Activated CD8-positive, alpha-beta T cell treated with anti-CD3 and anti-CD28 coated beads for 36 hours (primary cell): ENCODE data around the gene TMEM144. TPM values are rescaled to one million over a fixed set of nuclear protein-coding genes. Genes with fewer than 3 reads are reported as not detected.

Experiments used
- ATAC-seq: fragments of 200-7000 bp; cut with Tn5 transposase; one replicate; pipeline ENCODE4 v1.10.0; 2021; ENCODE audit warnings: mild to moderate bottlenecking, moderate library complexity
- CTCF ChIA-PET: fragments of 350-600 bp; sonication (Branson Sonifier 250); formaldehyde crosslinking; loops from one replicate; lab custom pipeline; 2021; ENCODE audit warnings: antibody characterized with exemption; lab: Charles Lee
- POLR2A ChIA-PET: fragments of 350-600 bp; sonication (Branson Sonifier 250); formaldehyde crosslinking; loops from one replicate; lab custom pipeline; 2021; ENCODE audit warnings: antibody characterized with exemption; lab: Charles Lee
- DNase-seq: peaks from one replicate; pipeline ENCODE4 v3.0.0-alpha.2; 2020
- H3K27ac Mint-ChIP-seq: one replicate; pipeline ENCODE4 v1.8.0; 2021; ENCODE audit warnings: mild to moderate bottlenecking, mixed read lengths
- H3K27me3 Mint-ChIP-seq: one replicate; pipeline ENCODE4 v1.8.0; 2021; ENCODE audit warnings: mixed read lengths
- H3K36me3 Mint-ChIP-seq: one replicate; pipeline ENCODE4 v1.8.0; 2021; ENCODE audit warnings: low read depth, mixed read lengths
- H3K4me1 Mint-ChIP-seq: one replicate; pipeline ENCODE4 v1.8.0; 2021; ENCODE audit warnings: low read depth, mixed read lengths
- H3K4me3 Mint-ChIP-seq: one replicate; pipeline ENCODE4 v1.8.0; 2021; ENCODE audit warnings: mild to moderate bottlenecking, moderate library complexity, mixed read lengths
- H3K9me3 Mint-ChIP-seq: one replicate; pipeline ENCODE4 v1.8.0; 2021; ENCODE audit warnings: mixed read lengths
- CTCF ChIP-seq: fragments of 200-600 bp; IDR thresholded peaks from one replicate; pipeline ENCODE4 v1.8.0; 2022; ENCODE audit warnings: antibody characterized with exemption, mild to moderate bottlenecking
- intact Hi-C: fragments of 100-400 bp; cut with micrococcal nuclease; formaldehyde crosslinking; loops from one replicate; pipeline ENCODE4 v1.10.0; 2022
- total RNA-seq, 2 experiments: library from RNA; stranded (reverse); gene quantifications; one replicate each; pipeline ENCODE4 v1.2.3, GENCODE V29; 2021

TMEM144 gene
- total RNA-seq, 2 experiments from 2014 or later = 0.09 TPM; not detected in 1

- Mint-ChIP-seq H3K27me3 (no peaks in the 10 kb centered on the region), H3K27ac (no peak overlapping the region), H3K4me3 (no peak overlapping the region), H3K36me3 (no peaks in the 10 kb centered on the region), H3K4me1 (no peaks in the 10 kb centered on the region), H3K9me3 (no peaks in the 10 kb centered on the region)
- no peak for ATAC-seq
- POLR2A ChIA-PET = interaction anchor here (1.3 kb wide), 1 partner anchor 81 kb away, joined by 3 read pairs; no protein-coding TSS in a partner anchor
- CTCF ChIA-PET = no interaction called here
- no peak for DNase-seq
- TF ChIP-seq CTCF = no peak
- intact Hi-C loops = no loop called here
Measured at GRCh38 chr4:158302076-158302866, 92.0 kb downstream of the TMEM144 start.

- no peak for ATAC-seq
- Mint-ChIP-seq H3K9me3 (peaks cover 5% of the 10 kb centered on the region), H3K27me3 (no peaks in the 10 kb centered on the region), H3K4me3 (no peak overlapping the region), H3K4me1 (no peaks in the 10 kb centered on the region), H3K36me3 (no peaks in the 10 kb centered on the region), H3K27ac (no peak overlapping the region)
- ChIA-PET CTCF (interaction anchor here (1.7 kb wide), 1 partner anchor 15 kb away, joined by 5 read pairs; no protein-coding TSS in a partner anchor), POLR2A (no interaction called here)
- no peak for DNase-seq
- intact Hi-C loops = no loop called here
- TF ChIP-seq CTCF = no peak
Measured at GRCh38 chr4:158304694-158305093, 94.4 kb downstream of the TMEM144 start.

Other genes with a start within 250 kb of the TMEM144 start
- gene GASK1B, start 37.5 kb upstream of the TMEM144 start, total RNA-seq = not detected